SK-N-SH (cell line): ENCODE data around the gene CCDC167. TPM values are rescaled to one million over a fixed set of nuclear protein-coding genes. Genes with fewer than 3 reads are reported as not detected.

Experiments used
- CTCF ChIA-PET: fragments of 300-600, 350-600 bp; formaldehyde crosslinking; extraction: SDS; loops from one replicate; lab custom pipeline; 2021; lab: Yijun Ruan, JAX
- POLR2A ChIA-PET: fragments of 350-600 bp; sonication (Branson Sonifier 250); formaldehyde crosslinking; extraction: SDS; loops from one replicate; lab custom pipeline; 2020; ENCODE audit warnings: antibody characterized with exemption, inconsistent platforms; lab: Yijun Ruan, JAX
- DNase-seq: peaks from one replicate; pipeline ENCODE4 v3.0.0; 2012
- H2AFZ ChIP-seq: fragments of 200-600 bp; sonication (generic); 2 replicates; pipeline ENCODE4 v1.8.1; 2016; ENCODE audit warnings: antibody characterized with exemption, mild to moderate bottlenecking, low read depth
- H3F3A ChIP-seq: fragments of 200-600 bp; sonication (generic); replicated peaks from 2 replicates; pipeline ENCODE3; 2016; ENCODE audit warnings: antibody characterized with exemption, mild to moderate bottlenecking; ENCODE audit not compliant: insufficient read depth
- H3K27ac ChIP-seq, 2 experiments: fragments of 200-500 bp in 1 of 2; fragments of 200-600 bp in 1 of 2; sonication (Bioruptor generic) in 1 of 2; sonication (generic), shearing (Covaris generic) in 1 of 2; 2 replicates each; pipeline versions ENCODE4 v1.5.1 to v1.6.1; 2014 to 2016; ENCODE audit warnings: low read depth in 2 of 2, inconsistent platforms in 1 of 2, low read length in 1 of 2, mild to moderate bottlenecking in 1 of 2, mixed read lengths in 1 of 2
- H3K27me3 ChIP-seq: fragments of 200-600 bp; sonication (generic), shearing (Covaris generic); 2 replicates; pipeline ENCODE4 v1.6.1; 2016; ENCODE audit warnings: mixed run types; ENCODE audit not compliant: insufficient read depth
- H3K36me3 ChIP-seq, 2 experiments: fragments of 200-500 bp in 1 of 2; fragments of 200-600 bp in 1 of 2; sonication (Bioruptor generic) in 1 of 2; sonication (generic) in 1 of 2; replicated peaks in 1 of 2; 2 replicates each; pipeline versions ENCODE3 to v1.5.1; 2014 to 2016; ENCODE audit warnings: low read length in 1 of 2, mild to moderate bottlenecking in 1 of 2; ENCODE audit not compliant: insufficient read depth in 2 of 2, control insufficient read depth in 1 of 2
- H3K4me1 ChIP-seq, 2 experiments: fragments of 200-500 bp in 1 of 2; fragments of 200-600 bp in 1 of 2; sonication (Bioruptor generic) in 1 of 2; sonication (generic), shearing (Covaris generic) in 1 of 2; 2 replicates each; pipeline versions ENCODE4 v1.5.1 to v1.6.1; 2014 to 2016; ENCODE audit warnings: low read depth in 1 of 2, low read length in 1 of 2, mixed run types in 1 of 2; ENCODE audit not compliant: insufficient read depth in 2 of 2, control insufficient read depth in 1 of 2
- H3K4me2 ChIP-seq: fragments of 200-600 bp; sonication (generic), shearing (Covaris generic); 2 replicates; pipeline ENCODE4 v1.6.1; 2017; ENCODE audit warnings: mixed run types
- H3K4me3 ChIP-seq, 2 experiments: fragments of 200-500 bp in 1 of 2; fragments of 200-600 bp in 1 of 2; sonication (Bioruptor generic) in 1 of 2; sonication (generic), shearing (Covaris generic) in 1 of 2; 2 replicates each; pipeline versions ENCODE4 v1.5.1 to v1.8.1; 2014 to 2016; ENCODE audit warnings: low read depth in 2 of 2, inconsistent platforms in 1 of 2, low read length in 1 of 2, mild to moderate bottlenecking in 1 of 2, mixed read lengths in 1 of 2, moderate library complexity in 1 of 2
- H3K79me2 ChIP-seq: fragments of 200-600 bp; sonication (generic); 2 replicates; pipeline ENCODE4 v1.8.1; 2017; ENCODE audit warnings: mild to moderate bottlenecking; ENCODE audit not compliant: insufficient read depth
- H3K9ac ChIP-seq: fragments of 200-600 bp; sonication (generic); 2 replicates; pipeline ENCODE4 v1.6.1; 2017; ENCODE audit warnings: mixed run types
- H3K9me2 ChIP-seq: fragments of 200-600 bp; sonication (generic); 2 replicates; pipeline ENCODE4 v1.6.1; 2017; ENCODE audit warnings: mixed run types
- H3K9me3 ChIP-seq: fragments of 200-600 bp; sonication (generic); 2 replicates; pipeline ENCODE4 v1.6.1; 2017; ENCODE audit warnings: mixed run types, mild to moderate bottlenecking, moderate library complexity
- H4K20me1 ChIP-seq: fragments of 200-600 bp; sonication (generic); 2 replicates; pipeline ENCODE4 v1.6.1; 2017; ENCODE audit warnings: mild to moderate bottlenecking, mixed run types; ENCODE audit not compliant: insufficient read depth
- EZH2phosphoT487 ChIP-seq: fragments of 200-600 bp; sonication (generic); IDR thresholded peaks from 2 replicates; pipeline ENCODE4 v1.6.1; 2017; ENCODE audit warnings: low read depth, mixed run types, mild to moderate bottlenecking, antibody characterized with exemption, moderate library complexity, borderline replicate concordance
- FOXM1 ChIP-seq: IDR thresholded peaks from 2 replicates; pipeline ENCODE4 v1.4.0; 2012; ENCODE audit warnings: low read depth, mild to moderate bottlenecking
- GABPA ChIP-seq: IDR thresholded peaks from 2 replicates; pipeline ENCODE4 v1.4.0; 2012; ENCODE audit warnings: low read depth, mild to moderate bottlenecking
- GATA2 ChIP-seq: sonication (generic); formaldehyde crosslinking; IDR thresholded peaks from 2 replicates; pipeline ENCODE4 v1.5.0; 2020; ENCODE audit warnings: mild to moderate bottlenecking, missing genetic modification reagents
- JUND ChIP-seq: IDR thresholded peaks from 2 replicates; pipeline ENCODE4 v1.4.0; 2012
- MEF2A ChIP-seq: IDR thresholded peaks from 2 replicates; pipeline ENCODE4 v1.4.0; 2012; ENCODE audit warnings: low read depth, borderline replicate concordance
- MXI1 ChIP-seq: IDR thresholded peaks from 2 replicates; pipeline ENCODE4 v1.6.1; 2012; ENCODE audit warnings: mild to moderate bottlenecking, low read depth, low read length, improper control_type of control experiment
- NFIC ChIP-seq: IDR thresholded peaks from 2 replicates; pipeline ENCODE4 v1.4.0; 2012; ENCODE audit warnings: borderline replicate concordance
- NRF1 ChIP-seq: IDR thresholded peaks from 2 replicates; pipeline ENCODE4 v1.6.1; 2012; ENCODE audit warnings: low read depth, mild to moderate bottlenecking, low read length
- PBX3 ChIP-seq: IDR thresholded peaks from 2 replicates; pipeline ENCODE4; 2012
- RCOR1 ChIP-seq: fragments of 150-350 bp; IDR thresholded peaks from 2 replicates; pipeline ENCODE4 v1.6.1; 2017; ENCODE audit warnings: antibody characterized with exemption, low read length
- SMC3 ChIP-seq: IDR thresholded peaks from 2 replicates; pipeline ENCODE4 v1.6.1; 2012; ENCODE audit warnings: low read depth, low read length, improper control_type of control experiment
- TCF12 ChIP-seq: IDR thresholded peaks from 2 replicates; pipeline ENCODE4 v1.4.0; 2012
- YY1 ChIP-seq: IDR thresholded peaks from 2 replicates; pipeline ENCODE4 v1.4.0; 2012; ENCODE audit warnings: low read depth, mild to moderate bottlenecking
- WGBS: methylation state at CpG from one replicate; pipeline ENCODE4 v1.1.6; 2017; ENCODE audit warnings: low lambda C conversion rate; 5-methylcytosine and 5-hydroxymethylcytosine counted together
- polyA plus RNA-seq, 3 experiments: library from polyadenylated mRNA; depleted of rRNA; stranded (reverse); fragments of >200 nt; gene quantifications; 2 replicates each; pipeline ENCODE4 v1.2.3, GENCODE V29; 2012
- TF ChIP-seq, protein P1 (sequence below): IDR thresholded peaks from 2 replicates; pipeline ENCODE4 v1.4.0; 2012; ENCODE audit warnings: low read depth
- TF ChIP-seq, protein P2 (sequence below): IDR thresholded peaks from 2 replicates; pipeline ENCODE4 v1.4.0; 2012; ENCODE audit warnings: low read depth, borderline replicate concordance
- TF ChIP-seq, protein P3 (sequence below): IDR thresholded peaks from 2 replicates; pipeline ENCODE4 v1.6.1; 2012; ENCODE audit warnings: mild to moderate bottlenecking, low read depth, low read length, moderate library complexity
- TF ChIP-seq, protein P4 (sequence below): fragments of 150-350 bp; IDR thresholded peaks from 2 replicates; pipeline ENCODE4 v1.6.1; 2016; ENCODE audit warnings: mild to moderate bottlenecking, low read depth, low read length

Gene CCDC167
- polyA plus RNA-seq, 1 of the 3 experiments (the other 2 are of a cell fraction), result 49.1 TPM

- DNase-seq, result no peak
- 80% methylated on average over 6 of the region's 8 CpGs for WGBS
- ChIA-PET POLR2A (interaction anchor here (0.7 kb wide), 1 partner anchor 63 kb away, joined by 3 read pairs; no protein-coding TSS in a partner anchor), CTCF (interaction anchor here (1.1 to 2.9 kb wide), 6 partner anchors 10 to 144 kb away, joined by 3 to 22 read pairs (median 6); no protein-coding TSS in a partner anchor)
- no peaks in the 10 kb centered on the region for H3K27me3 ChIP-seq
- TF ChIP-seq, protein P1, sequence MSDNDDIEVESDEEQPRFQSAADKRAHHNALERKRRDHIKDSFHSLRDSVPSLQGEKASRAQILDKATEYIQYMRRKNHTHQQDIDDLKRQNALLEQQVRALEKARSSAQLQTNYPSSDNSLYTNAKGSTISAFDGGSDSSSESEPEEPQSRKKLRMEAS, result no peak
- no peak for TF ChIP-seq JUND
- no peak for TF ChIP-seq MXI1
- TF ChIP-seq SMC3, result no peak
- peak; percentile 7; the same call in 1 of the 2 replicates for TF ChIP-seq TCF12
- no peaks in the 10 kb centered on the region for H3K36me3 ChIP-seq
- no peaks in the 10 kb centered on the region for H3K9me3 ChIP-seq
- H3K4me1 ChIP-seq, result peaks cover 0 to 16% of the 10 kb centered on the region in 2 experiments; a peak in 2 of 4 replicates
- H3K9me2 ChIP-seq, result no peaks in the 10 kb centered on the region
- H3K27ac ChIP-seq, result no peak overlapping the region
- peaks cover 3% of the 10 kb centered on the region for H3F3A ChIP-seq
- no peaks in the 10 kb centered on the region for H3K79me2 ChIP-seq
- no peak overlapping the region for H3K9ac ChIP-seq
- peak overlapping the region; percentile 13; the same call in 1 of the 2 replicates for H3K4me2 ChIP-seq
- no peak overlapping the region for H2AFZ ChIP-seq
- H4K20me1 ChIP-seq, result no peaks in the 10 kb centered on the region
- no peak overlapping the region for H3K4me3 ChIP-seq
Measured at GRCh38 chr6:37548067-37548674, 48.5 kb upstream of the CCDC167 start.

GRCh38 chr6:37547564-37548061 lies 47.9 kb upstream of the CCDC167 start:
- POLR2A ChIA-PET, result no interaction called here
- TF ChIP-seq, protein P2, sequence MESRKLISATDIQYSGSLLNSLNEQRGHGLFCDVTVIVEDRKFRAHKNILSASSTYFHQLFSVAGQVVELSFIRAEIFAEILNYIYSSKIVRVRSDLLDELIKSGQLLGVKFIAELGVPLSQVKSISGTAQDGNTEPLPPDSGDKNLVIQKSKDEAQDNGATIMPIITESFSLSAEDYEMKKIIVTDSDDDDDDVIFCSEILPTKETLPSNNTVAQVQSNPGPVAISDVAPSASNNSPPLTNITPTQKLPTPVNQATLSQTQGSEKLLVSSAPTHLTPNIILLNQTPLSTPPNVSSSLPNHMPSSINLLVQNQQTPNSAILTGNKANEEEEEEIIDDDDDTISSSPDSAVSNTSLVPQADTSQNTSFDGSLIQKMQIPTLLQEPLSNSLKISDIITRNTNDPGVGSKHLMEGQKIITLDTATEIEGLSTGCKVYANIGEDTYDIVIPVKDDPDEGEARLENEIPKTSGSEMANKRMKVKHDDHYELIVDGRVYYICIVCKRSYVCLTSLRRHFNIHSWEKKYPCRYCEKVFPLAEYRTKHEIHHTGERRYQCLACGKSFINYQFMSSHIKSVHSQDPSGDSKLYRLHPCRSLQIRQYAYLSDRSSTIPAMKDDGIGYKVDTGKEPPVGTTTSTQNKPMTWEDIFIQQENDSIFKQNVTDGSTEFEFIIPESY, result no peak
- no peak for TF ChIP-seq GATA2 (CRISPR knock-in tag)
- TF ChIP-seq PBX3, result peak; percentile 24; the same call in 1 of the 2 replicates
- TF ChIP-seq GABPA, result no peak
- TF ChIP-seq TCF12, result peak; percentile 32; the same call in 1 of the 2 replicates
- no peak for TF ChIP-seq EZH2phosphoT487
- TF ChIP-seq, protein P1, result no peak
- no peak for TF ChIP-seq NRF1
- 0 out of 2 replicates have a peak, but pooled peaks have one; percentile 11 for TF ChIP-seq RCOR1
- TF ChIP-seq YY1, result no peak
- TF ChIP-seq, protein P3, sequence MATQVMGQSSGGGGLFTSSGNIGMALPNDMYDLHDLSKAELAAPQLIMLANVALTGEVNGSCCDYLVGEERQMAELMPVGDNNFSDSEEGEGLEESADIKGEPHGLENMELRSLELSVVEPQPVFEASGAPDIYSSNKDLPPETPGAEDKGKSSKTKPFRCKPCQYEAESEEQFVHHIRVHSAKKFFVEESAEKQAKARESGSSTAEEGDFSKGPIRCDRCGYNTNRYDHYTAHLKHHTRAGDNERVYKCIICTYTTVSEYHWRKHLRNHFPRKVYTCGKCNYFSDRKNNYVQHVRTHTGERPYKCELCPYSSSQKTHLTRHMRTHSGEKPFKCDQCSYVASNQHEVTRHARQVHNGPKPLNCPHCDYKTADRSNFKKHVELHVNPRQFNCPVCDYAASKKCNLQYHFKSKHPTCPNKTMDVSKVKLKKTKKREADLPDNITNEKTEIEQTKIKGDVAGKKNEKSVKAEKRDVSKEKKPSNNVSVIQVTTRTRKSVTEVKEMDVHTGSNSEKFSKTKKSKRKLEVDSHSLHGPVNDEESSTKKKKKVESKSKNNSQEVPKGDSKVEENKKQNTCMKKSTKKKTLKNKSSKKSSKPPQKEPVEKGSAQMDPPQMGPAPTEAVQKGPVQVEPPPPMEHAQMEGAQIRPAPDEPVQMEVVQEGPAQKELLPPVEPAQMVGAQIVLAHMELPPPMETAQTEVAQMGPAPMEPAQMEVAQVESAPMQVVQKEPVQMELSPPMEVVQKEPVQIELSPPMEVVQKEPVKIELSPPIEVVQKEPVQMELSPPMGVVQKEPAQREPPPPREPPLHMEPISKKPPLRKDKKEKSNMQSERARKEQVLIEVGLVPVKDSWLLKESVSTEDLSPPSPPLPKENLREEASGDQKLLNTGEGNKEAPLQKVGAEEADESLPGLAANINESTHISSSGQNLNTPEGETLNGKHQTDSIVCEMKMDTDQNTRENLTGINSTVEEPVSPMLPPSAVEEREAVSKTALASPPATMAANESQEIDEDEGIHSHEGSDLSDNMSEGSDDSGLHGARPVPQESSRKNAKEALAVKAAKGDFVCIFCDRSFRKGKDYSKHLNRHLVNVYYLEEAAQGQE, result no peak
- no peak for TF ChIP-seq MEF2A
- TF ChIP-seq, protein P4, sequence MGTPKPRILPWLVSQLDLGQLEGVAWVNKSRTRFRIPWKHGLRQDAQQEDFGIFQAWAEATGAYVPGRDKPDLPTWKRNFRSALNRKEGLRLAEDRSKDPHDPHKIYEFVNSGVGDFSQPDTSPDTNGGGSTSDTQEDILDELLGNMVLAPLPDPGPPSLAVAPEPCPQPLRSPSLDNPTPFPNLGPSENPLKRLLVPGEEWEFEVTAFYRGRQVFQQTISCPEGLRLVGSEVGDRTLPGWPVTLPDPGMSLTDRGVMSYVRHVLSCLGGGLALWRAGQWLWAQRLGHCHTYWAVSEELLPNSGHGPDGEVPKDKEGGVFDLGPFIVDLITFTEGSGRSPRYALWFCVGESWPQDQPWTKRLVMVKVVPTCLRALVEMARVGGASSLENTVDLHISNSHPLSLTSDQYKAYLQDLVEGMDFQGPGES, result no peak
- TF ChIP-seq FOXM1, result no peak
- peak; percentile 88 for TF ChIP-seq NFIC

More at GRCh38 chr6:37547564-37548061, 47.9 kb upstream of the CCDC167 start:
- no peak overlapping the region for H3K9ac ChIP-seq
- H3K4me2 ChIP-seq, result peak overlapping the region; percentile 13; the same call in 1 of the 2 replicates
- H2AFZ ChIP-seq, result no peak overlapping the region
- H3K9me2 ChIP-seq, result no peaks in the 10 kb centered on the region
- peak; percentile 45 for DNase-seq
- H3K4me1 ChIP-seq, result peaks cover 0 to 16% of the 10 kb centered on the region in 2 experiments; a peak in 1 of 4 replicates
- H3K4me3 ChIP-seq, result no peak overlapping the region
- H3K9me3 ChIP-seq, result no peaks in the 10 kb centered on the region
- H3F3A ChIP-seq, result peaks cover 3% of the 10 kb centered on the region
- H3K36me3 ChIP-seq, result no peaks in the 10 kb centered on the region
- H3K27me3 ChIP-seq, result no peaks in the 10 kb centered on the region
- CTCF ChIA-PET, result interaction anchor here (1.1 to 2.9 kb wide), 6 partner anchors 10 to 145 kb away, joined by 3 to 22 read pairs (median 6); no protein-coding TSS in a partner anchor
- WGBS, result 76% methylated on average over 8 of the region's 8 CpGs
- H3K79me2 ChIP-seq, result no peaks in the 10 kb centered on the region
- H3K27ac ChIP-seq, result no peak overlapping the region
- H4K20me1 ChIP-seq, result no peaks in the 10 kb centered on the region
